HG02588 (cell line): ENCODE data around the gene FAR2.
A peak's percentile ranks its signal among the peaks of the same experiment; 100 is the strongest.

Experiments used
- ATAC-seq: cut with Tn5 transposase; IDR thresholded peaks from one replicate; pipeline ENCODE4 v1.9.1; 2021; ENCODE audit warnings: mild to moderate bottlenecking, moderate library complexity; ENCODE audit not compliant: unreplicated experiment

FAR2 gene

DNA sequence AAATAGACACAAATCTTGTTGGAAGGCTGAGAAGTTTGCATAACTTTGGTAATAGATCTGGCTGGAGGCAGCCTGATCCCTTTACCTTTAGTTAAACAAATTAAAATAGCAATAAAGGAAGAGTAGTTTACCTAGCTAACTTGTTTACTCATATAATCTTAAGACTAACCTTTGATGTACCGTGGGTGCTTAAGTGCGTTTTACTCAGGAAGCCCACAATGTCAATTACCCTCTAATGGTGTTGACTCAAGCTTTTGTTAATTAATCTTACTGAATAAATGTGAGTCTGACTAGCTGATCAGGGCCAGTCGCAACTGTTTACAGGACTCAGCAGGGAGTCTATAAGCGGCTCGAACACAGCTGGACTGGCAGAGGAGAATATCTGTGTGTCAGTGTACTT lies 51.5 kb downstream of the FAR2 start:
- no peak for ATAC-seq

DNA sequence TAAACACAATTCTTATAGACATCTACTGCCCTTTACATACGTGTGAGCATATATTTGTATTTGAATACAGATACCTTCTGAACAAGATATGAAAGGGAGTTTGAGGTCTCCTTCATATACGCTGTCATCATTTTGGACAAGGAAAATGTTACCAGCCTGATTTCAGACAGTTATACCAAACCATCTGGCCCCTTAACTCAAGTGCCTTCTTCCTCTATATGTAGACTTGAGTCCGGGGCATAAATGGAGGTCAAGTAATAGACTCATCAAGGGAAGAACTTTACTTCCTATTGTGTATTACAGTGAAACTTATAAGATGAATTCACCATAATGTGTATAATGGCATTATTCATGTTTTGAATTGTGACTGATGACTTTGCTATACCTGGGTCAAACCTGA lies 52.2 kb downstream of the FAR2 start:
- no peak for ATAC-seq

DNA sequence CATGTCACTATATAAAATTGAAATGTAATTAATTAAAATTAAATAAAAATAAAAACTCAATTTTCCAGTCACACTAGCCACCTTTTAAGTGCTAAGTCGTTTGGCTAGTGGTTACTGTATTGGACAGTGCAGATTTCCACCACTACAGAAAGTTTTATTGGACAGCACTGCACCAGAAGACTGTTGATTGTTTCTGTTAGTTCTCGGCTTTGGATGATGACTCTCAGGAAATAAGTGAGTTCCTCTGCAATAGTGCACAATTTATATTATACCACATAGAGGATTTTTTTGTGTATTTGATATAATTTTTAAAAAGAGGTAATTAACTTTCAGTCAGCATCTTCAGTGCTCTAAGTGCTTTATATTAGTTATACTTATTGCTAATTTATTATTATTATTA lies 52.7 kb downstream of the FAR2 start:
- no peak for ATAC-seq

DNA sequence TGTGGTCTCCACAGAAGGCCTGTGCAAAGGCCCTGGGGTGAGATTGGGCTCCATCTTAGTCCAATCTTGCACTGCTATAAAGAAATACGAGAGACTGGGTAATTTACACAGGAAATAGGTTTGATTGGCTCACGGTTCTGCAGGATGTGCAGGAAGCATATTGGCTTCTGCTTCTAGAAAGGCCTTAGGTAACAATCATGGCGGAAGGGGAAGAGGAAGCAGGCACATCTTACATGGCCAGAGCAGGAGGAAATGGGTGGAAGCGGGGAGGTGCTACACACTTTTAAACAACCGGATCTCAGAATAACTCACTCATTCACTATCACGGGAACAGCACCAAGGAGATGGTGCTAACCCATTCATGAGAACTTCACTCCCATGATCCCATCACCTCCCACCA lies 55.4 kb downstream of the FAR2 start:
- ATAC-seq, result no peak

DNA sequence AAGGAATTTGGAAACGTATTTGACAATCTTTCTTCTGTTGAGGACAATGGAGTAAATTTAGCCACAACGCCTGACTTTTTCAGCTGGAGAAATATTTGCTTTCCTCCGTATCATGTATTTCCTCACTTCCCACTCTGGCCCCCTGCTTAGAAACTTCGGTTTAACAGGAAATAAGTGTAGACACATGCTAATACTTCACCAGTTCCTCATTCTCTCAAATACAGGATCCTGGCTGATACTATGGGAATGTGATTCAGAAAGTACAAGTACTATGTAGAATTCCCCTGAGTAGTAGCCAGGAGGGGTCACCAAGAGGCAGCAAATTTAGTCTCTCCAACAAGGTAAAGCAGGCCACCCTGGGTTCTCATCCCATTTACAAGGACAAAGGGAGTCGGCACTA lies 58.0 kb downstream of the FAR2 start:
- ATAC-seq, result no peak

DNA sequence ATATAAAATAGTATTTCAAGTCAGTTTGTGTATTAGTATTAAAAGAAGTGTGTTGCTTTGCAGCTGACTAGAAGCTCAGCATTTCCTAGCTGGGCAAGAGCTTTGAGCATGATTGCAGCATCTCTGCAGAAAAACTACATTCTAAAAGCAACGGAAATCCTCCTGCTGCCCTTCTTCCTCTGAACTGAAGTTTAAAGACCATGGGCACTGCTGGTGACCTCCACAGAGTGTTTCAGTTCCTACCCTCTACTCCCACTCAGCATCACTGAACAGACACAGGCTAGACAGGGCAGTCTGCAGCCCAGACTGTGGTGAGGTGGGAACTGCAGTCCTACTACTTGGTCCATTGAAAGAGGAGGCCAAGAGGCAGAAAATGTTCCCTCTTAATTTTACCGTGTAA lies 59.0 kb downstream of the FAR2 start:
- ATAC-seq, result peak; percentile 76

DNA sequence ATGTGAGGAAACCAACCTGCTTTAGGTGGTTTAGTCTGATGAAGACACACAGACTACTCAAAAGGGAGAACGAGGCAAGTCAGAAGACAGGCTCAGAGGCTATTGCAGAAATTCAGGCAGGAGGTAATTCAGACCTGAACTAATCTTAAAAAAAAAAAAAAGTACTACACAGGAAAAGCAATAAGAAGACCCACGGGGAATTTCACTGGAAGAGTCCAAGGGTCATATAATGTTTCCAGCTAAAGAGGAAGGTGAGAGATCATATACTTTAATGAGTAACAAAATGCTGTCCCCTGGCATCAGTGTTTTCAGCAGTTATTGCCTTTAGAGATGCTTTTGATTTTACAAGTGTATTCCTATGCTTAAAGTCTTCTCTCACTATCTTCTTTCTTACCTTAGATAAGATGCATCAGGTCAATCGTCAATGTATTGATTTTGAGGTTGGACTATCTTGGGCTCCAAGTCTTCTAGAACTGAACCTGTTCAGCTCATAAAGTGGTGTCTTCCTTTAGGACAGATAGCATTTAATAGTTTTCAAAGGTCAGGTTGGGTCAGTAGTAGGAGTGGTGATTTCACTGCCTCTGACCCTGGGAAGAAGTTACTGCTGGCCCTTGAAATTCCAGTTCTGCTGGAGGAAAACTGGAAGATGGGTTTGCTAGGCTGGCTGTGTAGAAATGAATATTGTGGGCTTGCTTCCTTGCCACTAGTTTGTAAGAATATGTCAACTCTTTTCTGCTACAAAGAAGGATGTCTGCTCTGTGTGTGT lies 60.0 kb downstream of the FAR2 start:
- no peak for ATAC-seq

DNA sequence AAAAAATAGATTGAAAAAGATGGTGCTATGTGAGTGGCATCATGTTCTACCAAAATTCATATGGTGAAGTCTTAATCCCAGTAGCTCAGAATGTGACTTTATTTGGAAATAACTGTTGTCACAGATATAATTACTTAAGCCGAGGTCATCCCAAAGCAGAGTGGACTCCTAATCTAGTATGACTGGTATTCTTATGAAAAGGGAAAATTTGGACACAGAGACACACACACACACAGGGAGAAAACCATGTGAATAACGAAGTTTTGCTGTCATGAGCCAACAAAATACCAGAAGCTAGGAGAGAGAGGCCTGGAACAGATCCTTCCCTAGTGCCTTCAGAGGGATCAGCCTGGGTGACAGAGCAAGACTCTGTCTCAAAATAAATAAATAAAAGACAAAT lies 62.6 kb downstream of the FAR2 start:
- ATAC-seq, result no peak

DNA sequence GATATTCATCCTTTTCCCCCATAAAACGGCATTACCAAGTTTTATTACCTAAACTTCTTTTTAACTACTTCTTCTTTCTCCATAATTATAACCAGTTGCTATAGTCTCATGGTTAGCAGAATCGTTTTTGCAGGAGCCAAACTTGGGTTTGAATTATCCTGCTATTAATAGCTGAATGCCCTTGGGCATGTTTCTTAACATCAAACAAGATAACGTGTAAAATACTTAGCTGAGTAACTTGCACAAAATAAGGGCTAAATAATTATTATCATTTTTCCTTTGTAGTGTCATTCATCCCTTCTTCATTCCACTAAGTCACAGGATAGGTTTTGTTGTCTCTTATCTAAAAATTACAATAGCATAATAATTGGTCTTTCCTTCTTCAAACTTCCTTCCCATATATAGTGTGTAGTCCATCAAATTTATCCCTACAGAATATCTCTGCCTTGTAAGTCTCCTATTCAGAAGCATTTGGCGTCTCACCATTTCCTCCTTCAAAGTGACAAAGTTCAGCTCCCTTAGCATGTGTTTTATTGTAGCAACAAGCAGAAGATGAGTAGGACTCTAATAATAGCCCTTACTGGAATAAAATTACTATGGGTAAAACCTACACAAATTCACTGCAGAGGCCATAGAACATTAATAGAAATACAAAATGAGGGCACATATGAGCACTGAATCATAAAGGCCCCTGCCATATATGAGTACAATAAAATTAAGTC lies 63.8 kb downstream of the FAR2 start:
- ATAC-seq, result no peak

DNA sequence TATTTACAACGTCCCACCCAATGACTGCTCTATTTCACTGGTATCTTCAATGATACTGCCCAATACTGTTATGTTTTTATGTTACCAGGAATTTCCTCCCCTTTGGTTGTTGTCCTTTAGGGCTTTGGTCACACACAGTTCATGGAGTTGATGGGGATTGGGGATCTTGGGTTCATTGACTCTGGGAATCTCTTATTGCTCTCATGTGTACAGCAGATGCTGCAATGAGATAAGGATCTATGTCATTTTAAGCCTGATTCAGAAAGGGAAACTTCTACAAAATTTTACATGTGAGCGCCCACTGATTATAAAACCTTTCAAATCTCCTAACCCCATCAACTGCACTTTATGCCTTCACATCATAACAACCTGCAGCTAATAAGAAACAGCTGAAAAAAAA lies 67.2 kb downstream of the FAR2 start:
- ATAC-seq, result no peak

DNA sequence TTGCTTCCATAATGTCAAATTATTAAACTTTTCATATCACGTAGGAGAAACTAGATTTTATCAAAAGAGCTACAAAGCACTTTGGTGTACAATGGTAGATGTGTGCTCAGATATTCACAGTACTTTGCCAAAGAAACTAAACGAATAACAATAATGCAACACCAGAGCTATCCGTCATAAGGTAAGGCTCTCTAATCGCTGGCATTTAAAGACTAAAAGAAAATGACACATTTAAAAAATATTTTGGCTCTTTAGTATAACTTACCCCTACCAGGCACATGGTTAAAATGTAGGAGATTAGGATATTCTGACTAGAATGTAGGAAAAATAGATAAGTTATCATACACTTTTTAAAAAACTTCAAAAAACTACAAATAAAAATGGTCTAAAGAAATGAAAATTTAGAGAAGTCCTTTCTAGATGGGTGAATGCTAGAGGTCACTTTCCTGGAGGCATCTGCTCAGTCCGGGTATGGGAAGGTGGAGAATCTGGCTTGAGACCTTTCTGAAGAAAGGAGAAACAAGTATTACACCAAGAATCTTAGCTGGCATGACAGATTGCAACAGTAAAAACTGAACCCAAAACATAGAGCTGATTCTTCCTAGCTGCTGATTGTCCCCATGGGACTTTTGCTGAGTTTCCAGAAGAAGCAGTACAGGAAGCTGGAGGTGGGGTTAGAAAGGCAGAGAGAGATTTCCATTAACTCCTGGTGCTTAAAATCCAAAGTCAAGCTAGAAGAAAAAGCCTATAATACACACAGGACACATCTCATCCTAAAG lies 67.9 kb downstream of the FAR2 start:
- no peak for ATAC-seq

DNA sequence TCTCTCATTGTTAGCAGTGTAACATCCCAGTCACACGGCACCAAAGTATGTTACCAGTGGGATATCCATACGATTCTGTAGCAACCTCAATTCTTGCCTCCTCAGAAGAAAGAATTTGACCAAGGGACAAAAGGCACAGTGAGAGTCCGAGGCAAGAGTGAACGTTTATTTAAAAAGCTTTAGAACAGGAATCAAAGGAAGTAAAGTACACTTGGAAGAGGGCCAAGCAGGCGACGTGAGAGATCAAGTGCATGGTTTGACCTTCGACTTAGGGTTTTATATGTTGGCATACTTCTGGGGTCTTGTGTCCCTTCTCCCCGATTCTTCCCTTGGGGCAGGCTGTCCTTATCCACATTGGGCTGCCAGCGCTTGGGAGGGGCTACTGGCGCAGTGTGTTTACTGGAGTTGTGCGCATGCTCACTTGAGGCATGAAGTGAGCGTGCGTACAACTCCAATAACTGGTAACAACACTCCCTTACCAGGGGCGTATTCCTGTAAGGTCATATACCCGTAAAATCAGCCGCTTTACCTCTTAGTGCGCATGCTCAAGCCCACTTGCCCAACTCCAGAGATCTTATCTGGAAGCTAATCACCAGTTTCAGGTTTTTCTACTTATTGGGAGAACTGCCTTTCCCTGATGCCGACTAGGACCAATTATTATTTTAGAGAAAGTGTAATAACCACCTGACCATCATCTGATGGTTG lies 71.7 kb downstream of the FAR2 start:
- ATAC-seq, result no peak

DNA sequence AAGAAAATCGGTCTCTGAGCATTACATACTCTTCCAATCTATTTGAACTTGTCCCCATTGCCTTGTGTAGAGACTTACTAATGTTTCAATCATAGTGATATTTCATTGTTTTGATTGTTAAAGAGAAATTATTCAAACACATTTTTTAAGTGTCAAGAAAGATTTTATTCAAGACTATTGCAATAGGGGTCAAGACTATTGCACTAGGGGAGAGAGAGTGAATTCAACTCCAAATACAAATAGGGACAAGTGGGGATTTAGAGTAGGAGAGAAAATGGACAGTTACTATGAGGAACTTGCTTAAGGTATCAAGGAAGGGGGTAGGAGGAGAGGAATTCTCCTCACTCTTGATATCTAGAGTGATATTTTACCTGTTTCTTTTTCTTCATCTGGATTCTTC lies 73.1 kb downstream of the FAR2 start:
- ATAC-seq, result no peak

DNA sequence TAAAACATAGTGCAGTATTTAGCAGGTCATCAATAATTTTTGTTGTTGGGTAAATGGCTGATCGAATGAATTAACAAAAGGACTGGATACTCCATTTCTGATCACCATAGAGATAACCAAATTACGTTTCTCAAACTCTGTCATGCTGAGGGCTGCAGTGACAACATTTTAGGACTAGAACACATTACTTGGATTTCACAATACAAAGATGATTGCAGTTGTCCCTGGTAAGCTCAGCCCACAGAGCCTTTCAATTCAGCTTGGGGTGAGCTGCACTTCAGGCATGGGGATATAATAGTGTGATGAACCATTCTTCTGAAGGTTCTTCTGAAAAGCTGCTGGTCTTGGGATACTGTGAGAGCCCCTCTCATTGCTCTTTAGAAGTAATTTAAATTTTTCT lies 74.3 kb downstream of the FAR2 start:
- ATAC-seq, result no peak

DNA sequence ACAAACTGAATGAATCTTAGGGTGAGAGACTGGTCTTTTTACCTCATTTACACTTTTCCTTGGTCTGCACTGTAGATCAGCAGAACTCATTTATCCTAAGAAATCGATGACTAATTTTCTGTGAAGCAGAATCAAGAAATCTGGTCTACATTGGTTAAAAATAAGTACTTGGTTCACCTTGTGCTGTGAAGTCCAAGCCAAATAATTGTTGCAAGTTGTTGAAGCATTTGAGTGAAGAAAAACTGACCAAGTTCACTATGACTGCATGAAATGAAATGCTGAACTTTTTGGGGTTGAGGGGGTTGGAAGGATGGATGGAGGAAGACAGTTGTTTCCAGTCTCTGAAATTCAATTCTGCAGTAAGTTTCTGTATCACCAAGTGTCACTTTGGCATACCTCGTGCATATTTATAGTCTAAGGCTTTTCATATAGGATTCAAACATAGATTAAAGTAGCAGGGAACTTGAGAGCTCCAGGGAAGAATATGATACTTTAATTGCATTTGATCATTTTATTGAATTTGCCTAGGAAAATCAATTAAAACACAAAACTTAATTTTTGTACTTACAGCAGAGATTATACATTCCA lies 75.0 kb downstream of the FAR2 start:
- no peak for ATAC-seq

DNA sequence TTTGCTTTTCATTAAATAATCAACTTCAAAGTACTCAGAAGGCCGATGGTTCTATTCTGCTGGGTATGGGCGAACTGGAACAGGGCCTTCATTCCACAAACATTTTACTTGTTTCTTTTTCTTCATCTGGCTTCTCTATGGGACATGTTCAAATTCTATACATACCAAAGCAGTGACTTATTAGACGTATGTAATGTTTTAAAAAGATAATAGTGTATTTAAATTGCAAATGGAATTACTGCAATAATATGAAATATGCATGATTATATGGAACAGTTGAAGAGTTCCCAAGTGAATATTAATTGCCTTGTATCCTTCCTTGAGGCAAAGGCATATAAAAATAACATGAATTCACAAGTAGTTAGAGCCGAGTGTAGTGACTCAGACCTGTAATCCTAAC lies 75.5 kb downstream of the FAR2 start:
- no peak for ATAC-seq

DNA sequence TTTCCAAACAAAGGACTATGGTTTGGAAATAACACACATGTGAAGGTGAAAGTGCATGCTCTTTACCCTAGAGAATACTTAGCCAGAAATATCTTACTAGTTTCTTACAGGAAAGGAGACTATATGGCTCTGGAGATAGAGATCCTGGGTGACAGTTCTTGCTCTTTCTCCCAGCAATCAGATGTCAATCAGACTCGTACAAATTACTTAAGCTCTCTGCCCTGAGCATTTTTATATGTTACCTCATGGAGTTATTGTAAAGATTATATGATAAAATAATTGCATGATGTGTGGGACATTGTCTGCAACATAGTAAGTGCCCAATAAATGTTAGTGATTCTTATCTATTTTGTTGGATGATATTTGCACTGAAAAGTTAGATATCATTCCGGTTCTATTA lies 76.8 kb downstream of the FAR2 start:
- no peak for ATAC-seq

DNA sequence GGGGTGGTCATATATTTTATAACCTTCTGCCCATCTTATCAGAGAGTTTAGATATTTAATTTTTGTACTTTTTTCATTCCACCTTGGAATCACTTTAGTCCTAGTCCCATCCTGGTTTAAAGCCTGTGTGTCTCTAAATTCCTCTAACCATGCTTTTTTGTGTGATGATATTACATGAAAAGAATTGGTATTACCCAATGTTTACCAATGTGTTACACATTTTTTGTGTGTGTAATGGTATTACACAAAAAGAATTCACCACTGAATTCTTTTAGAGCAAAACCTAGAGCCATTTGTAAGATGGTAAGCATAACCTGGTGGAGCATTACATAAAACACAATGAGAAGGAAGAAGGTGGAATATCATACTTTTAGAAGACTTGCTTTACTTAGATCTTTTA lies 77.5 kb downstream of the FAR2 start:
- no peak for ATAC-seq

DNA sequence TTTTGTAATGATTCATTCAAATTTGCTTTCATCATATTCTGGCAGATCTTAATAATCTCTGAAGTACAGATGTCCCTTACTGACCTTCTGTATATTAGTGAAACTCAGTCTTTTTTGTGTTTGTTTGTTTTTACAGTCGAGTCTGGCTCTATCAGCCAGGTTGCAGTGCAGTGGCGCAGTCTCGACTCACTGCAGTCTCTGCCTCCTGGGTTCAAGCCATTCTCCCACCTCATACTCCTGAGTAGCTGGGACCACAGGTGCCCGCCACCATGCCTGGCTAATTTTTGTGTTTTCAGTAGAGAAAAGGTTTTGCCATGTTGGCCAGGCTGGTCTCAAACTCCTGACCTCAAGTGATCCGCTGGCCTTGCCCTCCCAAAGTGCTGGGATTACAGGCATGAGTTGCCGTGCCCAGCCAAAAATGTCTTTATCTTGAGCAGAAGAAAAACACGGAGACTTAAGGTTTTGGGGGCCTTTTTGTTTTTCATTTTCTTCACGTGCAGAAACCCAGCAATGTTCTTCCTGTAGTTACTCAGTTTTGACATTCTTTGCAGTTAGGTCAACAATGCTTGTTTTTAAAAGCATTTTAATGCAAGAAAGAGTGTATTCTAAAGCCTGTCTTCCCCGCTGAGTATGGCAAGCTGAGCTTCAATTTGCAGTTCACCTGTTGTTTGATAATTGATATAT lies 79.5 kb downstream of the FAR2 start:
- no peak for ATAC-seq

DNA sequence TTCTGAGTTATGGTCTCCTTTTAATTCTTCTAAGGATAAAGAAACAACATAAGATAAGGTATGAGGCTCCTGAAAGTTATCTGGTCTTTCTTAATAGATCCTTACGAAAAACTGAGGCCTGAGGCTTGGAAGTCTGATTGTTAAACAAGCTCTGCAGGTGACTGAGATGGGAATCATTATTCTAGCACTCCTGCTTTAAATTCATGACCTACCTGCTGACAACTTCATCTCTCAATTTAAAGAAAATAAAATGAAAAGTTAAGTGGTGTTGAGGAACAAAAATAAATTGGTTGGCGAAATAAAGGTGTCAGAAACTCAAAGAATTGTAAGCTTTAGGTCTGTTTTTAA lies 80.1 kb downstream of the FAR2 start:
- ATAC-seq, result no peak

DNA sequence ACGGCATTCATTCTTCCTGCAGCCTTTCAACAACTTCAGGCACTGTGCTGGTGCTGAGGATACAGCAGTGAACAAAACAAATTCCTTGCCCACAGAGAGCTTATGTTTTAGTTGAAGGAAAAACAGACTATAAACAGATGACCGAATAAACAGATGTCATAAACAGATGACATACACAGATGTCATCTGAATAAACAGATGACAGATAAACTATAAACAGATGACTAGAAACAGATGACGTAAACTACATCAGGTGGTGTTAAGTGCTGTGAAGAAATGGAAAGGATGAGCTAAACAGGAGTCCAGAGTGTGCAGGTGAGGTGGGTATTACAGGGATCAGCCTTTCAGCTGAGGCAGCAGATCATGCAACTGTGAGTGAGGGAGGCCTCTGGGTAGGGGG lies 80.9 kb downstream of the FAR2 start:
- ATAC-seq, result no peak
